Amniotic stem cell (primary cell): ENCODE data around the gene NF2.

Experiments used
- DNase-seq: peaks from one replicate; lab custom pipeline; 2025; lab: John Stamatoyannopoulos, UW

NF2 gene

GRCh38 chr22:29702931-29703501, 99.6 kb downstream of the NF2 start:
- no peak for DNase-seq

DNA sequence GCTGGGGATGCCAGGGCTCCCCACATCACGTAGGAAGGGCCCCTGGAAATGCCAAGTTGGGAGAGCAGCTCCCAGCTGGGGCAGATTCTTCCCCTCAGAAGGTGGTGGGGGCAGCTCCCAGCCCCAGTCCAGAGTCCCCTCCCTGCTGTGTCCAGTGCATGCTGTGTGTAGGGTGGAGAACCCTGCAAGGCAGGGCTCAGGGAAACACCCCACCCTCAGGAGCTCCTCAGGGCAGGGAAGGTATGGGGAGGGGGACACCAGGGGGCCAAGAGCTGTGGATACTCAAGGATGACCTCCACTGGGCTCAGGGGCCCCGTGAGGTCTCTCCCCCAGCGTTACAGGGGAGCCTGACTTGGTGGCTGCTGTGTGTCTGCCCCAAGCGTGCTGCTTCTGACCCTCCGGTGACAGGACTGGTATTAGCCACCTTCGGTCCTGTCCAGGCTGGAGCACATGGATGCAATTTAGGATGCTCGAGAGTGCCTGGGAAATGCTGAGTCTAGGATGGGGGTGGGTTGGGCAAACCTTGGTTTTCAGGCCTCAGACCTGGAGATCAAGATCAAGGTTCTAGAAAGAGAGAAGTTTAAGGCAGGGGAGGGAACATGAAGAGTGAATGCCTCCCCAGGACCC, 100.2 kb downstream of the NF2 start:
- DNase-seq = no peak

GRCh38 chr22:29704528-29705285, 101.3 kb downstream of the NF2 start:
- no peak for DNase-seq

- DNase-seq = no peak
Observed at GRCh38 chr22:29705651-29706050, 102.2 kb downstream of the NF2 start.

- DNase-seq = no peak
Observed at GRCh38 chr22:29706486-29706885, 103.1 kb downstream of the NF2 start.

- DNase-seq = no peak
Observed at GRCh38 chr22:29707010-29707409, 103.6 kb downstream of the NF2 start.

- DNase-seq = no peak
Observed at GRCh38 chr22:29707471-29707870, 104.0 kb downstream of the NF2 start.

DNA sequence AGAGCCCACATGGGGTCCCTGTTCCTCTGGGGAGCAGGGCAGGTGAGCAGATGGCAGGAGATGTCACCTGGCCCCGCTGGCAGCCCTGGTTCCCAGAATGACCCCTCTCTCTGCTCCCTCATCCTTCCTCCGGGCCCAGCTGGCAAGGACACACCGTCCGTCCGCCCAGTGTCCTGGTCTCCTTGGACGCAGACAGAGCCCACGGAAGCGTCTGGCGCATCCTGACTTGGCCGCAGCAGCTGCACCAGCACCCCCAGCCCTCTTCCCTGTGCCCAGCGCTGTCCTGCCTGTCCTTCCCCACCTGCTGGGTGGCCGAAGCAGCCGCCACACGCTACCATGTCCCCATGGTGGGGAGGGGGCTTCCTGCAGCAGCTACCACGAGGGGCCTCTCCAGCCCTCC, 106.8 kb downstream of the NF2 start:
- no peak for DNase-seq

GRCh38 chr22:29710922-29711593, 107.6 kb downstream of the NF2 start:
- DNase-seq = no peak

GRCh38 chr22:29712119-29712518, 108.7 kb downstream of the NF2 start:
- no peak for DNase-seq

DNA sequence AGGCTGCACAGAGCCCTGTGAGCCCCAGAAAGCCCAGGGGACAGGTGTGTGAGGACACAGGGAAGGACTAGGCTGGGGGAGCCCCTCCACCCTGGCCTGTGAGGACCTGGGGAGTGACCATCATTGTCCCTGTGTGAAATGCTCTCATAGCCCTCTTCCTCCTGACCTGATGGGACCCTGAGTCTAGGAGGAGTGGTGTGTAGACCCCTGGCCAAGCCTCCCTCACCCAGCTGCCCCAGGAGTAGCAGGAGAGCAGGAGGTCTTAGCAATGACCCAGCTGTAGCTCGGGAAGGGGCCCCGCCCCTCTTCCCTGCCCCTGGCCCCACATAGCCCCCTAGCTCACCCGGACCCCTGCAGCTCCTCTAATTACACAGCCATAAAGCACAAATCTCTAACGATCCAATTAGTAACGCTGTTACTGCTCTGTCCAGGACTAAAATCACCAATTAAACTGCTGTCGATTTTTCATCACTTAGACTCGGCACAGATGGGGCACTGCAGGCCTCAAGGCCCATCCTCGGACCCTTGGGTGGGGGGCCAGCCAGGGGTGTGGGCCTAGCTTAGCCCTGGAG, 109.8 kb downstream of the NF2 start:
- no peak for DNase-seq

- DNase-seq = no peak
Observed at GRCh38 chr22:29715240-29715639, 111.8 kb downstream of the NF2 start.

DNA sequence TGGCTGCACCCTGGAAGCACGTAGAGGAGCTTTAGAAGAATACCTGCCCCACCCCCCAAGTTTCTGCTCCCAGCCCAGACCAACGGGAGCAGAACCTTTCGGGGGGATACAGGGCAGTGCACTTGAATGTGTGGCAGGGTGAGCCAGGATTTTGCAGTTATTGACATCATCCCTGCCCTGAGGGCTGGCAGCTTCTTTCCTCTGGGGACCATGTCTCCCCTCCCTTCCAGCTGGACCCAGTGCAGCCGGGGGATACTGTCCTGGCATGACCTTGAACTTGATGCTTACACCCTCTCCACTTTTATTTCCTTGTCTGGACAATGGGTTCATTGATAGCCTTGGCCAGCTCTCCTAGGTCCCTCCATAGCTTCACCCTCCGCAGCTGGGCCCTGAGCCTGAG, 112.3 kb downstream of the NF2 start:
- DNase-seq = no peak

DNA sequence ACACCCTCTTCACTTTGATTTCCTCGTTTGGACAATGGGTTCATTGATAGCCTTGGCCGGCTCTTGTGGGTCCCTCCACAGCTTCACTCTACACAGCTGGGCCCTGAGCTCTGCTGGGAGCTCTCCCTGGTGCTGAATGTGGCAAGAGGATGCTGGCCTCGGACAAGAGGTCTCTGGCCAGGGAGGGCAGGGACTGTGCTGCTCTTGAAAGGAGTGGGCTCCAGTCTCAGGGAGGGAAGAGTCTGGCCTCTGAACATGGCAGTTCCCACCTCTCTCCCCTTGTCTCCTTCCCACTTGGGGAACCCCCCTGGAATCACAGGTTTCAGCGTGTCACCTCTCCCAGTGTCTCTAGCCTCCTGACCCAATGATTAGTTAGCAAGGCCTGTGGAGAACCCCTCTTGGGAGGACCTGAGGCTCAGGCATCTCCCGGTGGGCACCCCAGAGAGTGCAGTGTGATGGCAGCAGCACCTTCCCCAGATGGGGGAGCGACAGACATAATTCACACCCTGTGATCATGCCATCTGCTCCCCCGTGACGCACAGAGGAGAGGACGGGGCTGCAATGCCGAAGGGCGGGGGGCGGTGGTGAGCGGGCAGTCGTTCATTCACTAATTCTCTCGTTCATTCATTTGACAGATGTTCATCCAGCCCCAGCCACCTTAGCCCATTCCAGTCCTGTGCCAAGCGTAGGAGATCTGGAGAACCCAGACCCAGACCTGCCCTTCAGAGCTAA, 113.5 kb downstream of the NF2 start:
- no peak for DNase-seq

- DNase-seq = no peak
Observed at GRCh38 chr22:29717789-29718188, 114.4 kb downstream of the NF2 start.

- DNase-seq = no peak
Observed at GRCh38 chr22:29718949-29719898, 115.8 kb downstream of the NF2 start.

- DNase-seq = no peak
Observed at GRCh38 chr22:29719899-29720645, 116.6 kb downstream of the NF2 start, which contains the start of gene CABP7. Gene CABP7 (plus strand): TSS chr22:29720003. CDS start chr22:29720425, 422 bp downstream.

GRCh38 chr22:29720811-29721323, 117.4 kb downstream of the NF2 start:
- DNase-seq = no peak

DNA sequence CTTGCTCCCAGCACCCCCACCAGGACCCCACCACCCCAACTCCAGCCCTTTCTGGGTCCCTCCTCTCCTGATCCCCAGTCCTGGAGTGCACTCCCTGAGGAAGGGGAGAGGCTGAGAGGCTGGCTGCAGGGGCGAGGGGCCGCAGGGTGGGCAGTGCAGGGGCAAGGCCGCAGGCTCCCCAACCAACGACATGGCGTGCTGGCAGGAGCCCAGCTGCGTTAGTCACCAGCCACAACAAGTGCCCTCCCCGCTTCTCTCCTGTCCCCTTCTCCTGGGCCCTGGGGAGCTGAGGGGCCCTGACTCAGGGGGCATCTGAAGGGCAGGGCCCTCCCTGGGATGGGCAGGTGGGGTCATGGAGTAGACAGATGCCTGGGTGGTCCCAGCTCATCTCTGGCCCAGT, 118.7 kb downstream of the NF2 start:
- no peak for DNase-seq

DNA sequence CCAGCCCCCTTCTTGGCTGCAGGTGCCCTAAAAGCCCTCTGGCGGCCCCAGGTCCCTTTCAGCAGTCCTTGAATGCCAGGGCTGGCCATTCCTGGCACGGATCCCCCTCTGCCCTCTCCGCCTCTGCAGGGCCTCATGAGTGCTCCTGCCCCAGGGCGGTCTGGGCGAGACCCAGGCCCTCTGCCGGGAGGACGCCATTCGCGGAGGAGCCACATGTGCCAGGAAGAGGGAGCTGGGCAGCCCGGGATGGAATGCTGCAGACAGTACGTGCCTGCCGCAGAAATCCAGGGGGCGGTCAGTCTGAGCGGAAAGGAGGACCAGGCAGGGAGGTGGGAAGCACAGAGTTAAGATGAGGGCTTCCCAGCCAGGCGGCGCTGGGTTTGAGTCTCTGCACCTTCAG, 119.2 kb downstream of the NF2 start:
- no peak for DNase-seq
